ENCODE data around the gene DCLK2.

The DCLK2 gene

DNA sequence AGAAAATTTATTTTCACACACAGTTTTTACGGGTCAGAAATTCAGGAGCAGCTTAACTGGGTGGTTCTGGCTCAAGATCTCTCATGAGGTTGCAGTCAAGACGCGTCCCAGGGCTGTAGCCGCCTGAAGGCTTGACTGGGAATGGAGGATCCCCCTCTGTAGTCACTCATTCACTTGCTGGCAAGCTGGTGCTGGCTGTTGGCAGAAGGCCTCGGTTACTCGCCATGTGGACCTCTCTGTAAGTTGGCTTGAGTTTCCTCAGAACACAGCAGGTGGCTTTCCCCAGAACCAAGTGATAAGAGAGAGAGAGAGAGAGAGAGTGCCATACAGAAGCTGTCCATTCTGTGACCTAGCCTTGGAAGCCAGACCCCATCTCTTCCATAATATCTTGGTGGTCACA is 132.8 kb downstream of the DCLK2 start:
- no peak for DNase-seq (ENCODE audit: low read depth)

DNA sequence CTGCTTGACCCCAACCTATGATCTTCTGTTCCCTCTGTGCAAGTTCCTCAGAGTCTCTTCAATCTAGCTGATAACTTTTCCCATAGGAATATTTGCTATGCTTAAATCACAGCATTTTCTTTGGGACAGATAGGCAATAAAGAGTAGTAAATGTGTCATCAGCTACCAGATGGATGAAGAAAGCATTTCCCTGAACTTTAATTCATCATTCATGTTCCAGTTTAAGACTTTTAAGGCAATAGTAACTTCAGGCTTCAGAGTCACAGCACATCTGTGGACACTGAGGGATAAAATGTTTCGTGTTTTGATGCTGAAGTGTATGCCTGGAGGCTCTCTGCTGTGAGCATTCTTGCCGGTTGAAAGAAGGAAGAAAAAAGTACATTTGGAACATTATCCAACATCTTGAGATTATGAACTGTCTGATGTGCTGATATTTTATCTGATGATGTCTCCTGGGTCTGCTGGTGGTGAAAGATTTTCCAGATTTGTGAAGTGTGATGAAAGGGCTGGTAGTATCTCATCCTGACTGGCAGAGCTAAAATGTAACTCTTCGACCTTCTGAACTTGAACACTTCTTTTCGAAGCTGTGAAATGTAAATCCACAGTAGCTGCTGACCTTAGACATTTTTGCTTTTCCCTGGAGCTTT is 133.7 kb downstream of the DCLK2 start:
- no peak for DNase-seq (ENCODE audit: low read depth)

DNA sequence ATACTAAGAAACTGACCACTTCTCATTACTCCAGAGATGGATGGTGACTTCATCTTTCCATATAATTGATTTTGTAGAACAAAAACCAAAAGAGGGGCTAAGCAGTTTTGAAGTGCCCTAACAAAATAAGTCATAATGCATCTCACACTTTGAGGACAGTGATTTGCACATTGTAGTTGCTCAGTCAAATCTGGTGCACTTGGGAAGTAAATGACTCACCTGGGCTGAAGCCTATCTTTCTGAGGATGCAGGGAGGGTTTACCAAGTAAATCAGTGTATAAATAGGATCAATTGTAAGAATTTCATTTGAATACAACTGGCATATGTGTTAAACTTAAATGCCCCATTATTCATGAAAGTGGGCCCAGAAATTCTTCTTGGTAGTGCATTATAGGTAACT is 134.2 kb downstream of the DCLK2 start:
- DNase-seq (ENCODE audit: low read depth): no peak

DNA sequence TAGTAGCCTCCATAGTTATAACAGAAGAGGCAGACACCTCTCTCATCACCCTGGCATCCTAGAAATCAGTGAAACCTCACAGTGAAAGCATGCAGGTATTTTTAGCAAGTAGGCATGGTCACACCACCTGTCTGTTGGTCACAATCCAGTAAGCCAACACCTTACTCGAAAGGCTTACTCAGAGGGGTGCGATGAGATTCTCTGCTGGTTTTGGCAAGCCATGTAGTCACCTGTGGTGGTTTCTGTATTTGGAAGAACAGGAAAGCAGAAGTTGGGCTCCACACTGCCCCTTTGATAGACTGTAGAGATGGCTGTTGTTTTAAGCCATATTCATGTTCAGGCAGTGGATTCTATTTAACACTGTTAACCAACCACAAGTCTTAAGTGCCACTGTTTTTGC is 134.7 kb downstream of the DCLK2 start:
- DNase-seq (ENCODE audit: low read depth): no peak

DNA sequence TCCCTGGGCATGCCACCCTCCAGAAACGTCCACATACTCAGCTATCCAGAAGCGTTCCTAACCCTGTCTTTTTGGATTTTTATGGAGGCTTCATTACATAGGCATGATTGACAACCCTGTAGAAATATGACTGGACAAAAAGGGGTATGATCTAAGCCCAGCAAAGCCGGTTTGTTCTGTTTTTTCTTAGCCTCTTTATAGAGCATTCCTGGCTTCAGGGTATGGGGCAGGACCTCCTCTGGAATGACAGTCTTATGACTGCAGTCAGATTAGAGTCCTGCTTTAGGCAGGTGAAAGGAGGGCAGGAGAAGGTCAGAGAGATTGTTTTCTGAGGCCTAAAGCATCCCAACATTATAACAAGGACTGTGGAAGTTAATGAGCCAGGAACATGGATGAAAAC is 137.4 kb downstream of the DCLK2 start:
- DNase-seq (ENCODE audit: low read depth): no peak

DNA sequence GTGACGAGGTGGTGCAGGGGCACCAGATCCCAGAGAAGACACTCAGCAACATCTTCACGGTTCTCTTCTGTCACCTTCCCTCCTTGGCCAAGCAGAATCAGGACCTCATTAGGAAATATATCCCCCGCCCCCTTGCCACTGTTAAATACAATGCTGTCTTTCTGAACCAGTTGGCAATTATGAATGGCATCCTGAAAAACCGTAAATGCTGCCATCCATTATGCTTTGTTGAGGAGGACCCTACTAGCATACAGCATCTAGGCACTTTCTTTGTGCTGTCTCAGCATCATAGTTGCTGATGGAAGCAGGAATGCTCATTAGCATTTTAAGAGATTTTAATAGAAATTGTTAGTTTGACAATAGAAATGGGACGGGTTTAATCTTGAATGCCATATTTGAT is 138.5 kb downstream of the DCLK2 start:
- DNase-seq (ENCODE audit: low read depth): no peak

DNA sequence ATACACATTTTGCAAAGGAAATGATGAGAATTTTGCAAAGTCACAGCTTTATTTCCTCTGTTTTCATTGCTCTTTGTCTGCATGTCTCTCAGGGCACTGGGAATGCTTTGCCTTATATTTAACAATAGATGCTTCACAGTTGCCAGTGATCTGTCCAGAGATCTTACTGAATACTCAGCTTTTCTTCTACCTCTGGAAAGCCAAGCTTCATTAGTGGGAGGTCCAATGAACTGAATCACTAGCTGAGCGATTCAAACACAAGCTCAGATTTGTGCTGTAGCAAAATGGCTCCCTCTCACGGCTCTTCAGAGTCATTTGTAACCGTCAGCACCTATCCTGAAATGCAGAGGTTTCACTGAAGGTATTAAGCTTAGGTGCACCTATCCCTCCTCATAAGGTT is 138.9 kb downstream of the DCLK2 start:
- no peak for DNase-seq (ENCODE audit: low read depth)

DNA sequence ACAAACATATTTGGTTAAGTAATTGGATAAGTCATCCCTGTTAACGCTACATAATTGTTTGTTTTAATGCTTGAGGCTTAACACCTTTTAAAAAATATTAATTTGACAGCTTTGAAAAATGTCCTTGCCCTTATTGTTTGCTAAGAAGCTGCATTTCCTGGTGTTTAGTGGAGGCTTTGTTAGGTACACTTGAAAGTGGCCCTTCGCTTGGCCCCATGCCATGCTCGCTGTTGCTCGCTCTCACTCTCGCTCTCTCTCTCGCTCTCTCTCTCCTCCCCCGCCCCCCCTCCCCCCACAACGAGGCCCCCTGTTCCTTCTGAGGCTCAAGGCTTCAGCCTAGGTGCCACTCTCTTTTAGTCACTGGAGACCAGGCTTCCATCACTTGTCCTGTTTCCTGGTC is 139.6 kb downstream of the DCLK2 start:
- DNase-seq (ENCODE audit: low read depth): no peak

DNA sequence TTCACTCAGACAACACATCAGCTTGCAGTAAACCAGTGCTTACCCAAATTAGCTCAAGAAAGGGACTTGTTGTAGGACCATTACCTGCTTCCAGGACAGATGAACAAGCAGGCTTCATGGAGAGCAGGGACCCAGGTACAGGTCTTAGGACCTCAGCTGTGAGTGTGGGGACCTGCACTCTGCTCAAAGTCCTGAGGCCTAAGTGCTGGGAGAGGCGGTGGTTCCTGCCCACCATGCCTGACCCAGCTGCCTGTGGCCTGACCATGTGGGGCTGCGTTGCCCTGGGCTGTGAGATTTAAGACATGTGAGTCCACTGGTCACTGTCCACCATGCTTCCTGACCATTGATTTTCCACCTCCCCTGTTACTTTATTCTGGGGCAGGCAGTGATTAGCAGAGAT is 140.2 kb downstream of the DCLK2 start:
- no peak for DNase-seq (ENCODE audit: low read depth)

DNA sequence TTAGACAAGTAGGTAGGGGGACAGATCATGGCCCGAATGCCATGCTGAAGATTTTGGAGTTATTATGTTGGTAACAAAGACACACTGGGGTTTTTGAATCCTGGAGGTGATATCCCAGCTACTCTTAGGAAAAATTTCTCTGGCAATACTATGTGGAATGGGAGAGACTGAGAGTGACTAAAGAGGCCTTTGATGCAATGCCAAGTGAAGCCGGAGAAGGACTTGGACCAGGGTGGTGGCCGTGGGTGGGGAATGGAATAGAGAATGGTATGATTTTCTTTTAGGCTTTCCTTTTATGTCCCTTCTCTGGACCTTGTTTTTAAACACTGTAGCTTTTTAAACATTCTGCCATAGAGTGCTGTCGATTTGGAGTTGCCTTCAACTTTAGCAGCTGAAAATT is 141.6 kb downstream of the DCLK2 start:
- no peak for DNase-seq (ENCODE audit: low read depth)

DNA sequence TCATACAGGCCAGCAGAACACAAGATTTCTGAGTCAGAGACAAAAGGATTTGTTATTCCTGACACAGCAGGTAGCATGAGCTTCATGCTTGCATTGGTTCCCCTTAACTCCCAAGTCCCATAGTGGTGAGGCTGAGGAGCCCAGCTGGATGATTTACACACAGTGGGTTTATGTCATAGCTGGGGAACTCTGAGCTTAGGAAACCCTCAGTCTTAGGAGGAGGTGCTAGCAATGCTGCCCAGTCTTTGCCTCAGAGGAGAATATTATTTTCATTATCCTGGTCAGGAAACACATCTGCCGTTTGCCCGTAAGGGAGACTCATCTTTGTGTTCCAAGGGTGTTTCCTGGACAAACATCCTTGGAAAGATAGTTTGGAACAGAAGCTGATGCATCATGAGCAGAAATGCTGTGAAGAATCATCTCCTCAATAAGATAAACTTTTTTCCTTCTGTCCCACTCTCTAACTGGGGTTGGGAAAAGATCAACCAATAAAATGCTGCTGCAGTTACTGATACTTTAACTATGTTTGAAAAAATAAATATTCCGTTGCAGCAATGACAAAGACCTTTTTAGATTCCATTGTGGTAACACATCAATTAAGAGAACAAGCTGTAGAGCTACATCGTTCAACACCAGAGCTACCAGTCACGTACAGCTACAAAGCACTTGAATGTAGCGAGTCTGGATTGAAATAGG is 146.8 kb downstream of the DCLK2 start:
- DNase-seq (ENCODE audit: low read depth): no peak

DNA sequence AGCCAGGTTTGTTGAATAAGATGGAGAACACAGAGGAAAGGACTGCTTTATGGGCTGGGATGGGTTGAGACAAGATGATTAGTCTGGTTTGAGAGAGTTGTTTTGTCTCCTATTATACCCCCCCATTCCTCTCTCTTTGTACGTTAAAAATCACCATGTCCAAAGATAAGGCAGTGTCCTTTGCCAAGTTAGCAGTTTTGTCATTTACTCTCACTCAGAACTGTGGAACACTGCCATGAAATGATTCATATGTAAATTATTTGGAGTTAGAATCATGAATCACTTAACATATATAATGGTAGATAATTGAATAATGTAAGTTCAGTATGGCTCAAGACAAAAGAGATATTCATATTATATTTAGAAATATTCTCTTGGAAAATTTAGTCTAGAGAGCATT is 151.3 kb downstream of the DCLK2 start:
- no peak for DNase-seq (ENCODE audit: low read depth)

DNA sequence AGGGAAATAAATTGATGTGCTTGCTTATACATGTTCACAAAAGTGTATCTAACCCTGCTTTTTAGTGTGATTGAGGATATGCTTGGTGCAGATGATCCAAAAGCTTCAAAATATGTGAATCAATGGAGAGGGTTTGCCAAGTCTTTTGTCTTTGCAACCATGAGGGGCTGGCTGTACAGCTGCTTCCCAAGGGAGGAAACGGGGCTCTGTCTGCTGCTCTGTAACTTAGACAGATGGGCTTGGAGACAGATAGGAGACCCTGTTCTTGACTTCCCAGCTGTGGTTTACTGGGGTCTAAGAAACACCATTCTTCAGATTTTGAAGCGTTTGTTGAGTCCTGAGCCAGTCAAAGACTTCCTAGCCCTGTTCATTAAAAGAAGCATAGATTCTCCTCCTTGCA is 152.3 kb downstream of the DCLK2 start:
- DNase-seq (ENCODE audit: low read depth): no peak

DNA sequence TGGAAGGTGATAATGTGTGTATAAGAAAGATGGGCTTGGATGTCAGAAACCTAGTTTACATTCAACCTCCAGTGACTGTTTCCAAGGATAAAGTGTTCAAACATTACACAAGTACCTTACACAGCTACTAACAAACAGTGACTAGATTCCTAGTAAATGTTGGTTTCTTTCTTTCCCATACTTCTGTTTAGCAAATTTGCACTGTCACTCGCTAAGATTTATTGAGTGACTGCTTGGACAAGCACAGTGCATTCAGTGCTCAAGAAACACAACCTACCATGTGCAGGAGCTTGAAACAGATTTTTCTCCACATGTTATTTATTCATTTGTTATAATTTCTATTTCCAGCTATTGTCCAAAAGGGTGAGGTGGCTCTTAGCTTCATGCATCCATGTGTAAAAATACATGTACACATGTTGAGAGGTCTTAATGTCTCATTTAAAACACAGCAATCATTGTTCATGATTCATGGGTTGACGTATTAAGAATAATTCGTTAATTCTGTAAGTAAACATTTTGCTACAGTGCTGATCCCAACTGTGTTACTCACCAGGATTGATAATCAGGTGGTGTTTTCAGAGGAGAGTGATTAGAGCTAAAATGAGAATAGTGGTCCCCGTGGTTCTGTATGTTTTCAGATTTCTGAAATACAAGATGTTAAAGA is 153.0 kb downstream of the DCLK2 start:
- DNase-seq (ENCODE audit: low read depth): no peak

DNA sequence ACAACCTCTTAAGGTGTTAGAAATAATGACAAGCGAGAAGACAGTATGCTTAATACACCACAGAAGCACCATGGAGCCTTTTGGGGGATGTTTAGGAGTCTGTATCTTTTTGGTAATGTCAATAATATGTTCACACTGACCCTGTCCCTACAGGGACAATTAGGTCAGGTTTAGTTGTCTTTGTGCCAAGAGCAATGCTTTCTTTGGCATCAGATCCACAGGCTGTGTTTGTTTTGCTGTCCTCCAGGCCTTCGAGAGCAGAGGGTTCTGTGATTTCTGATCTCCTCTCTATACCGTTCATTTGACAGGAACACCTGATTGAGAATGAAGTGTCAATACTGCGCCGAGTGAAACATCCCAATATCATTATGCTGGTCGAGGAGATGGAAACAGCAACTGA is 153.8 kb downstream of the DCLK2 start:
- DNase-seq (ENCODE audit: low read depth): no peak

DNA sequence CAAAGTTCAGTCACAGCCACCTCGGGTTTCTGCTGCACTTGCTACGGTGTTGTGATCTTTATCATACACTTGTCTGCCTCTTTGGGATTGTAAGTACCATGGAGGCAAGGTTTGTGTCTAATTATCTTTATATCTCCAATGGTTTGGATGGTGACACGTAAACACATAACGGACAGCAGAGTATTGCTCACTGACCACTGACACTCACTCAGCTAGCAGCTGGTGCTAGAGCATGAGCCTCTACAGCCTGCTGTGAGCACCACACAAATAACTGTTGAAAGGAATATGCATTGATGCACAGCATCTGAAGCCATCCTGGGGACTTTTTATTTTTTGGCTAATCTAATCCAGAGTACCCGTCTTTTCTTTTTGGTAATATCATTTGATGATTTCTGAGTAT is 156.0 kb downstream of the DCLK2 start:
- no peak for DNase-seq (ENCODE audit: low read depth)

DNA sequence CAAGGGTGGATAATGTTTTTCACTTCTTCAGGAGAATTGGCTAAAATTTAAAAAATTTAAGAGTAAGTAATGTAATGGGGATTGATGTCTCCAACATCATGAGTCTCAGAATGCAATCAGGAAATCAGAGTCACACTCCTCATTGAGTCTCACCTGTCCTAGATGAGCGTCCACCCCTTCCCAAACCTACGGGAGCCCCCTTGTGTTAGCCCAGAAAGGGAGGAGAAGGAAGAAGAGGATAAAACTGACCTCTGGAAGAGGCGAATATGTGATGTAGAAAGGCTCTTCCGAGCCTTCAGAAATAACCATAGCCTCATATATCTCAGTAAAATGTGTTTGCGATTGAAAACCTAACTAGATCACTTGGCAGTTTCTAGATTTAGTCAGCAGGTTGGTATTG is 157.1 kb downstream of the DCLK2 start:
- DNase-seq (ENCODE audit: low read depth): no peak

DNA sequence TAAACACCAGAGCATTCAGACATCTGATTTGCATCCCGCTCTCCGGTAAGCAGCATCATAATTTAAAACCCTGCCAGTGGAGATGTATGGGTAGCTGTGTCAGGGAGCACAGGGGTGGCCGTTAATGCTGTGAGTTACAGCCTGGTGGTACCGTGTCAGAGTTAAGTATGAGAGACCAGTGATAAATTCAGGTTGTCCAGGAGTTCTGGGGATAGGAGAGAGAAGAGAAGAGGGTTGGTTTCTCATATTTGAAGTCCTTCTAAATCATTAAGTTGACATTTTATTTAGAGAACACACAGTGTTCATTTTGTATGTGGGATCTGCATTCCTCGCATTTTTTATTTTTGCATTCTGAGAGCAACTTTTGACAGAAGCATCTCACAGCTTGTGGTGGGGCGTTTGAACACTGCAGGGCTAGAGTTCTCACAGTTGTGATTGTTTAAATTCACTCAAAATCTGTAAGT is 157.6 kb downstream of the DCLK2 start:
- no peak for DNase-seq (ENCODE audit: low read depth)

DNA sequence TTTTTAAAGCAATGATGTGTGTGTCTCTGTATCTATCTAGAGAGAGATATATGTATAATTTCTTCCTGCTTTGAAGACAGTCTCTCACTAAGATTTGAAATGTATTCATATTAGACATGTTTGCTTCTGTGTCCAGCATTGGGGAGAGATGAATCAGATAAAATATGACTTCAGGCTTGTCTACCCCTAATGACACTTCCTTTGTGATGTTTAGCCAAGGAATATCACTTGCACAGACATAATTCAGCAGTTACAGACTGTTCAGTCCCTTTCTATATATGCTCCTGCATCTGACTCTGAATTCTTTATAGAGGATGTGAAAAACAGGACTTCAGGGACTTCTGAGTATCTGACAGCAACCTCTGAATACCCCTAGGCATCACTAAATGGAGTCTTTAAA is 158.4 kb downstream of the DCLK2 start:
- no peak for DNase-seq (ENCODE audit: low read depth)

DNA sequence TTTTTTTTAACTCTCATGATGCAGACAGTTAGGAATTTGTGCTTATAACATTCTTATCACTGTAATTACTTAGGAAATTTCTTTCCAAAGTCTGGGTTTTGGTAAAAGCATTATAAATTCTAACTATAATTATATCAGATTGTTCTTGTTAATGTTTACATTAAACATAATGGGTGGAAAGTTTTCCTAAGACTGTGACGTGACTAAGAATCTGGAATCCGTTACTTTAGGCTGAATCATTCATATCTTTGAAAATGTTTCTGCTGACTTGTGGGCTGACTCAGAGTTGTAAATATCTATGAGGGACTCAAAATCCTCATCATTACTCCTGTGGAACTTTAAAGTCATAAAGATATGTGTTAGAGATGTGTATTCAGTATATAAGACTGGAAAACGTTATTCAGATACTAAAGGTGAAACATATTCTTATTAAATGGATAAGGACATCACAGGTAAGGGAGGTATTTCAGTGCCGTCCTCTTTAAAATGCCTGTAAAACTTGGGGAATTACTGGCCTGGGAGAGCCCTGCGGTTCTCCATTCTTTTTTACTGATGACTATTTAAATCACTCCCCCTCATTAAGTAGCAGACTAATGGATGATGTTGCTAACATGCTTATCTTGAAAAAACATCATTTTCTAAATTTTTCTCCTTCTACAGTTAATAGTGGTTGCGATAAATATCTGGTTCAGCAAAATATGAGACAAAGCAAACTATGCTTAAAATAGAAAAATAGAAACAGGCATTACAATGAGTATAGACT is 159.0 kb downstream of the DCLK2 start:
- DNase-seq (ENCODE audit: low read depth): no peak

DNA sequence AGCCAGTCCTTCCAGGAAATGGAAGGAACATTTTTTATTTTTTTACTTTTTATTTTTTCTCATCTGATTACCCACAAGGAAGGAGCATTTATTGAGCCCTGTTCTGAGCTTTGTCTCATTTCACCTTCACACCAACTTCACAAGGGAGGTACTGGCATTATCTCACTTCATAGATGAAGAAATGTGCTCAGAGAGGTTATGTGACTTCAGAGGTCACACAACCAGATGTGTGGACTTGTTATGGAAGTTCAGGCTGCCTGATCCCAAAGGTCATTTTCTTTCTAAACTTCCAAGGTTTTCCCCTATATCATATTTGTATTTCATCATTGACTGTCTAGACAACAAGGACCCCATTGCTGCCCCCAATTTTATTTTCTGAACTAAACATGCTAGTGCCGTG is 160.3 kb downstream of the DCLK2 start:
- DNase-seq (ENCODE audit: low read depth): no peak

DNA sequence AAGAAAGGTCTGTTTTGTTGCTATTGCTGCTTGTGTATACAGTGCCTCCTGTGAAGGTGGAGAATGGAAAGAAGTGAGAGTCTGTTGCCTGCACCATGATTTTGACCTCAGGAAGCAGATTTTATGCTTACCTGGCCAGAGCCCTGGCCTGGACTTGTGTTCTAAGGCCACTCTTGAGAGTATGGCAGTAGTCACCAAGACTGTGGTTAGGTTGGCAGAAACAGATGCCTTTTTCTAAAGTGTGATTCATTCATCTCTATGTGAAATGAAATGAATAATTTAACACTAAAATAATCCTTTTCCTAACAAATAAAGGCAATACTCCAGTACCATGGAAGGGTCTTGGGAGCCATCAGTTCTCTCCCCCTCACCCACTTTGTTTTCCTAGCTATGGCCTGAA is 161.8 kb downstream of the DCLK2 start:
- DNase-seq (ENCODE audit: low read depth): no peak
